Measurements from ENCODE around the gene WDPCP.

Gene WDPCP

GRCh38 chr2:63096491-63096890 lies 491.8 kb downstream of the WDPCP start:
- TF ChIP-seq PATZ1 (CRISPR knock-in tag; IDR thresholded peaks at IDR 0.05; ENCODE audit: borderline replicate concordance) (no peak), OSR1 (CRISPR knock-in tag; IDR thresholded peaks at IDR 0.05) (no peak), SNAI2 (CRISPR knock-in tag; IDR thresholded peaks at IDR 0.05) (no peak), ZFP30 (CRISPR knock-in tag; IDR thresholded peaks at IDR 0.05) (no peak), TOX (CRISPR knock-in tag; IDR thresholded peaks at IDR 0.05; ENCODE audit: borderline replicate concordance) (no peak), BACH2 (CRISPR knock-in tag; IDR thresholded peaks at IDR 0.05; ENCODE audit: borderline replicate concordance) (no peak), ZFP3 (CRISPR knock-in tag; IDR thresholded peaks at IDR 0.05) (no peak), POU6F1 (CRISPR knock-in tag; IDR thresholded peaks at IDR 0.05; ENCODE audit: borderline replicate concordance, low read depth) (no peak), ISL1 (CRISPR knock-in tag; IDR thresholded peaks at IDR 0.05) (no peak), ZNF70 (CRISPR knock-in tag; IDR thresholded peaks at IDR 0.05) (no peak), RARB (CRISPR knock-in tag; IDR thresholded peaks at IDR 0.05) (no peak)
- no peak for ATAC-seq

- no peak for ATAC-seq
- TF ChIP-seq ZNF70 (CRISPR knock-in tag; IDR thresholded peaks at IDR 0.05) (no peak), ARNTL (CRISPR knock-in tag; IDR thresholded peaks at IDR 0.05; ENCODE audit: borderline replicate concordance, low read depth) (no peak), PATZ1 (CRISPR knock-in tag; IDR thresholded peaks at IDR 0.05; ENCODE audit: borderline replicate concordance) (no peak)
These were observed 494.8 kb downstream of the WDPCP start for GRCh38 chr2:63093502-63093901.

GRCh38 chr2:63092857-63093256 lies 495.4 kb downstream of the WDPCP start:
- ATAC-seq: no peak
- no peak for TF ChIP-seq ESRRG (CRISPR knock-in tag; IDR thresholded peaks at IDR 0.05)
- no peak for TF ChIP-seq ZFP3 (CRISPR knock-in tag; IDR thresholded peaks at IDR 0.05)
- TF ChIP-seq ZNF70 (CRISPR knock-in tag; IDR thresholded peaks at IDR 0.05): no peak
- no peak for TF ChIP-seq POU6F1 (CRISPR knock-in tag; IDR thresholded peaks at IDR 0.05; ENCODE audit: borderline replicate concordance, low read depth)
- TF ChIP-seq RARB (CRISPR knock-in tag; IDR thresholded peaks at IDR 0.05): no peak
- TF ChIP-seq ZC3H10 (CRISPR knock-in tag; IDR thresholded peaks at IDR 0.05): no peak
- no peak for TF ChIP-seq GLIS3 (CRISPR knock-in tag; IDR thresholded peaks at IDR 0.05)
- TF ChIP-seq PATZ1 (CRISPR knock-in tag; IDR thresholded peaks at IDR 0.05; ENCODE audit: borderline replicate concordance): no peak
- no peak for TF ChIP-seq ZNF8 (CRISPR knock-in tag; IDR thresholded peaks at IDR 0.05)
- TF ChIP-seq BACH2 (CRISPR knock-in tag; IDR thresholded peaks at IDR 0.05; ENCODE audit: borderline replicate concordance): no peak
- no peak for TF ChIP-seq ISL1 (CRISPR knock-in tag; IDR thresholded peaks at IDR 0.05)
- TF ChIP-seq PPARA (CRISPR knock-in tag; IDR thresholded peaks at IDR 0.05; ENCODE audit: borderline replicate concordance): no peak
- no peak for TF ChIP-seq ZFP30 (CRISPR knock-in tag; IDR thresholded peaks at IDR 0.05)
- TF ChIP-seq OSR1 (CRISPR knock-in tag; IDR thresholded peaks at IDR 0.05): no peak

GRCh38 chr2:63092401-63092800 lies 495.9 kb downstream of the WDPCP start:
- no peak for ATAC-seq
- TF ChIP-seq POU6F1 (CRISPR knock-in tag; IDR thresholded peaks at IDR 0.05; ENCODE audit: borderline replicate concordance, low read depth): no peak
- no peak for TF ChIP-seq PPARA (CRISPR knock-in tag; IDR thresholded peaks at IDR 0.05; ENCODE audit: borderline replicate concordance)
- no peak for TF ChIP-seq ZC3H10 (CRISPR knock-in tag; IDR thresholded peaks at IDR 0.05)
- no peak for TF ChIP-seq BACH2 (CRISPR knock-in tag; IDR thresholded peaks at IDR 0.05; ENCODE audit: borderline replicate concordance)
- TF ChIP-seq CSRNP3 (CRISPR knock-in tag; IDR thresholded peaks at IDR 0.05): no peak
- no peak for TF ChIP-seq ZFP3 (CRISPR knock-in tag; IDR thresholded peaks at IDR 0.05)
- TF ChIP-seq TCF4 (CRISPR knock-in tag; IDR thresholded peaks at IDR 0.05; ENCODE audit: borderline replicate concordance): no peak
- no peak for TF ChIP-seq ZNF70 (CRISPR knock-in tag; IDR thresholded peaks at IDR 0.05)
- TF ChIP-seq ZNF8 (CRISPR knock-in tag; IDR thresholded peaks at IDR 0.05): no peak
- TF ChIP-seq RARB (CRISPR knock-in tag; IDR thresholded peaks at IDR 0.05): no peak
- no peak for TF ChIP-seq ESRRG (CRISPR knock-in tag; IDR thresholded peaks at IDR 0.05)
- TF ChIP-seq ISL1 (CRISPR knock-in tag; IDR thresholded peaks at IDR 0.05): no peak
- no peak for TF ChIP-seq ZFP30 (CRISPR knock-in tag; IDR thresholded peaks at IDR 0.05)
- TF ChIP-seq OSR1 (CRISPR knock-in tag; IDR thresholded peaks at IDR 0.05): no peak
- TF ChIP-seq GLIS3 (CRISPR knock-in tag; IDR thresholded peaks at IDR 0.05): no peak
